A549 (cell line): Measurements from ENCODE around the gene TBC1D16.

ENCODE experiments used
- CEBPB ChIP-seq, 2 experiments: fragments of >200 bp in 1 of 2; sonication (Bioruptor Twin) in 1 of 2; formaldehyde crosslinking in 1 of 2; IDR thresholded peaks; 2 replicates each; pipeline ENCODE4 v1.6.1; 2012 to 2016
- ELK1 ChIP-seq: fragments of 150-350 bp; IDR thresholded peaks from 2 replicates; pipeline ENCODE4 v1.6.1; 2014; ENCODE audit warnings: low read depth, mild to moderate bottlenecking, low read length
- JUN ChIP-seq, 2 experiments: fragments of >200 bp; sonication (Bioruptor Twin); formaldehyde crosslinking; IDR thresholded peaks; 2 replicates in 1 of 2; 3 replicates in 1 of 2; pipeline ENCODE4 v1.6.1; 2016 to 2017
- MAX ChIP-seq: IDR thresholded peaks from 2 replicates; pipeline ENCODE4 v1.6.1; 2012
- POLR2A ChIP-seq: IDR thresholded peaks from 2 replicates; pipeline ENCODE4 v1.6.1; 2012; ENCODE audit warnings: mild to moderate bottlenecking, low read length
- POLR2AphosphoS2 ChIP-seq: conservative IDR thresholded peaks from 2 replicates; pipeline ENCODE4 v1.6.1; 2012; ENCODE audit warnings: low read length, improper control_type of control experiment, inconsistent platforms
- RAD21 ChIP-seq, 2 experiments: fragments of >200 bp in 1 of 2; sonication (Bioruptor Twin) in 1 of 2; formaldehyde crosslinking in 1 of 2; IDR thresholded peaks in 1 of 2; conservative IDR thresholded peaks in 1 of 2; 2 replicates in 1 of 2; 3 replicates in 1 of 2; pipeline ENCODE4 v1.6.1; 2012 to 2018; ENCODE audit warnings: inconsistent platforms in 1 of 2
- ZFP36 ChIP-seq: fragments of 450-650 bp; IDR thresholded peaks from 2 replicates; pipeline ENCODE4 v1.6.1; 2014; ENCODE audit warnings: borderline replicate concordance; ENCODE audit not compliant: partially characterized antibody
- TF ChIP-seq, protein P1 (sequence below): fragments of >200 bp; sonication (Bioruptor Twin); formaldehyde crosslinking; IDR thresholded peaks from 3 replicates; pipeline ENCODE4 v1.5.1; 2016
- TF ChIP-seq, protein P2 (sequence below): fragments of >200 bp; sonication (Bioruptor Twin); formaldehyde crosslinking; IDR thresholded peaks from 3 replicates; pipeline ENCODE4 v1.6.1; 2016

DNA sequence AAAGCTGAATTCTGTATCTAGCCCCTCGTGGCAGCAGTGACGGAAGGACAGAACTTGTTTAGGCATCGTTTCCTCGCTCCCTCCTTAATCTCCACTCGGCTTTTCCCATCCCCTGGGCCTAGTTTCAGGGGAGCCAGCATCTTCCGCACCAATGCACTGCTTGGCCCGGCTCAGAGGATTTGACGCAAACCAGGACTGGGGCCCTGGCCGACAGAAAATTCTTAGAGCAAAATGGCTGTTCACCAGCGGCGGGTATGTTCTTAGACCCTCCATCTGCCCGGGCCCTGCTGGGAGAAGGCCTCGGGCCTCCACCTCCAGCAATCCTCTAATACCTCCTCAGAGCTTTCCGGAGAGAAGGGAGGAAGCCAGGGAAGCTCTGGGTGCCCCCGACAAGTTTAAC is 54.6 kb downstream of the TBC1D16 start:
- TF ChIP-seq CEBPB (IDR thresholded peaks at IDR 0.05) = no peak
- no peak for TF ChIP-seq POLR2A
- TF ChIP-seq, protein P1, sequence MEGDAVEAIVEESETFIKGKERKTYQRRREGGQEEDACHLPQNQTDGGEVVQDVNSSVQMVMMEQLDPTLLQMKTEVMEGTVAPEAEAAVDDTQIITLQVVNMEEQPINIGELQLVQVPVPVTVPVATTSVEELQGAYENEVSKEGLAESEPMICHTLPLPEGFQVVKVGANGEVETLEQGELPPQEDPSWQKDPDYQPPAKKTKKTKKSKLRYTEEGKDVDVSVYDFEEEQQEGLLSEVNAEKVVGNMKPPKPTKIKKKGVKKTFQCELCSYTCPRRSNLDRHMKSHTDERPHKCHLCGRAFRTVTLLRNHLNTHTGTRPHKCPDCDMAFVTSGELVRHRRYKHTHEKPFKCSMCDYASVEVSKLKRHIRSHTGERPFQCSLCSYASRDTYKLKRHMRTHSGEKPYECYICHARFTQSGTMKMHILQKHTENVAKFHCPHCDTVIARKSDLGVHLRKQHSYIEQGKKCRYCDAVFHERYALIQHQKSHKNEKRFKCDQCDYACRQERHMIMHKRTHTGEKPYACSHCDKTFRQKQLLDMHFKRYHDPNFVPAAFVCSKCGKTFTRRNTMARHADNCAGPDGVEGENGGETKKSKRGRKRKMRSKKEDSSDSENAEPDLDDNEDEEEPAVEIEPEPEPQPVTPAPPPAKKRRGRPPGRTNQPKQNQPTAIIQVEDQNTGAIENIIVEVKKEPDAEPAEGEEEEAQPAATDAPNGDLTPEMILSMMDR = no peak
- TF ChIP-seq POLR2AphosphoS2 = no peak
- TF ChIP-seq, protein P2, sequence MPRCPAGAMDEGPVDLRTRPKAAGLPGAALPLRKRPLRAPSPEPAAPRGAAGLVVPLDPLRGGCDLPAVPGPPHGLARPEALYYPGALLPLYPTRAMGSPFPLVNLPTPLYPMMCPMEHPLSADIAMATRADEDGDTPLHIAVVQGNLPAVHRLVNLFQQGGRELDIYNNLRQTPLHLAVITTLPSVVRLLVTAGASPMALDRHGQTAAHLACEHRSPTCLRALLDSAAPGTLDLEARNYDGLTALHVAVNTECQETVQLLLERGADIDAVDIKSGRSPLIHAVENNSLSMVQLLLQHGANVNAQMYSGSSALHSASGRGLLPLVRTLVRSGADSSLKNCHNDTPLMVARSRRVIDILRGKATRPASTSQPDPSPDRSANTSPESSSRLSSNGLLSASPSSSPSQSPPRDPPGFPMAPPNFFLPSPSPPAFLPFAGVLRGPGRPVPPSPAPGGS = no peak
- no peak for TF ChIP-seq JUN (IDR thresholded peaks at IDR 0.05)
- TF ChIP-seq ELK1 = no peak
- no peak for TF ChIP-seq MAX
- no peak for TF ChIP-seq ZFP36
- TF ChIP-seq RAD21 (conservative IDR thresholded peaks at IDR 0.05 in 1 of 2, IDR thresholded peaks at IDR 0.05 in 1 of 2) = no peak
